Measurements from ENCODE around the gene CYP20A1. TPM values are rescaled to one million over a fixed set of nuclear protein-coding genes. Genes with fewer than 3 reads are reported as not detected.

CYP20A1 gene
- total and polyA plus RNA-seq, 9 of the 15 experiments (the other 6 are each of a cell fraction or from before 2014, with no cell fraction given), result 10.3 to 31.7 (median 12.4) TPM

GRCh38 chr2:203200866-203201265 is 38.0 kb upstream of the CYP20A1 start:
- peaks cover 3% of the 10 kb centered on the region; the same call in 1 of the 3 replicates for H3K36me3 ChIP-seq (ENCODE audit: control insufficient read depth, insufficient read depth, low read length)
- FAIRE-seq (no peak), ATAC-seq (no peak), DNase-seq (ENCODE audit: extremely low read depth in 1 of 4, low spot score in 3 of 4) (no peak)
- no peaks in the 10 kb centered on the region for H3K9me1 ChIP-seq (ENCODE audit: control insufficient read depth, insufficient read depth, low read length)
- H3K4me1 ChIP-seq (replicated peaks in 1 of 2; ENCODE audit: control insufficient read depth in 2 of 2, insufficient read depth in 2 of 2, low read length in 2 of 2), result no peaks in the 10 kb centered on the region
- no peaks in the 10 kb centered on the region for H3K27me3 ChIP-seq (ENCODE audit: control insufficient read depth in 2 of 2, insufficient read depth in 2 of 2, low read length in 2 of 2)
- no peaks in the 10 kb centered on the region for H3K79me2 ChIP-seq (ENCODE audit: control insufficient read depth, insufficient read depth, low read length)
- H3K27ac ChIP-seq (ENCODE audit: extremely low read depth, low read depth, low read length), result no peak overlapping the region
- no peaks in the 10 kb centered on the region for H3K9me3 ChIP-seq (replicated peaks; ENCODE audit: control insufficient read depth, insufficient read depth, low read depth, low read length)
- no peak overlapping the region for H3K9ac ChIP-seq (ENCODE audit: insufficient read depth in 1 of 2, low read depth in 2 of 2, low read length in 2 of 2)
- no peak overlapping the region for H3K4me2 ChIP-seq (ENCODE audit: insufficient read depth, low read length)
- intact Hi-C loops (cut with micrococcal nuclease), result no loop called here
- ChIA-PET POLR2A (interaction anchor here (0.7 kb wide), 1 partner anchor 58 kb away, joined by 3 read pairs; no protein-coding TSS in a partner anchor), CTCF (ENCODE audit: low intra/inter-chr PET ratio) (no interaction called here)
- H2AFZ ChIP-seq (ENCODE audit: low read depth, low read length), result no peak overlapping the region
- no peak for TF ChIP-seq NFE2 (IDR thresholded peaks at IDR 0.05; ENCODE audit: low read depth)
- no peak for TF ChIP-seq KLF1 (tag; IDR thresholded peaks at IDR 0.05)
- TF ChIP-seq L3MBTL2 (IDR thresholded peaks at IDR 0.05), result no peak
- TF ChIP-seq IRF1 (CRISPR knock-in tag; IDR thresholded peaks at IDR 0.05; ENCODE audit: borderline replicate concordance), result no peak
- H3K4me3 ChIP-seq, result no peak overlapping the region
- H4K20me1 ChIP-seq (replicated peaks; ENCODE audit: control insufficient read depth, insufficient read depth, low read length), result no peaks in the 10 kb centered on the region
- in situ Hi-C loops (cut with MboI), result no loop called here
- BruUV-seq (replicated peaks), result no TSS peak

- Histone ChIP-seq H3K36me3 (ENCODE audit: control insufficient read depth, insufficient read depth, low read length) (peaks cover 3% of the 10 kb centered on the region; the same call in 1 of the 3 replicates), H3K4me3 (no peak overlapping the region), H3K4me1 (replicated peaks in 1 of 2; ENCODE audit: control insufficient read depth in 2 of 2, insufficient read depth in 2 of 2, low read length in 2 of 2) (no peaks in the 10 kb centered on the region), H3K27me3 (ENCODE audit: control insufficient read depth in 2 of 2, insufficient read depth in 2 of 2, low read length in 2 of 2) (no peaks in the 10 kb centered on the region), H3K9me3 (replicated peaks; ENCODE audit: control insufficient read depth, insufficient read depth, low read depth, low read length) (no peaks in the 10 kb centered on the region), H4K20me1 (replicated peaks; ENCODE audit: control insufficient read depth, insufficient read depth, low read length) (no peaks in the 10 kb centered on the region), H3K9me1 (ENCODE audit: control insufficient read depth, insufficient read depth, low read length) (no peaks in the 10 kb centered on the region), H2AFZ (ENCODE audit: low read depth, low read length) (no peak overlapping the region), H3K79me2 (ENCODE audit: control insufficient read depth, insufficient read depth, low read length) (no peaks in the 10 kb centered on the region), H3K4me2 (ENCODE audit: insufficient read depth, low read length) (no peak overlapping the region), H3K27ac (ENCODE audit: extremely low read depth, low read depth, low read length) (no peak overlapping the region), H3K9ac (ENCODE audit: insufficient read depth in 1 of 2, low read depth in 2 of 2, low read length in 2 of 2) (no peak overlapping the region)
- ATAC-seq (no peak), FAIRE-seq (no peak), DNase-seq (ENCODE audit: extremely low read depth in 1 of 4, low spot score in 3 of 4) (no peak)
- ChIA-PET POLR2A (no interaction called here), CTCF (ENCODE audit: low intra/inter-chr PET ratio) (no interaction called here)
- 66% methylated on average over 5 of the region's 5 CpGs for whole genome bisulfite sequencing (ENCODE audit: insufficient coverage, low coverage, missing lambda C conversion rate)
- in situ Hi-C loops (cut with MboI) (no loop called here), intact Hi-C loops (cut with micrococcal nuclease) (no loop called here)
- no TSS peak for BruUV-seq (replicated peaks)
- TF ChIP-seq NFXL1 (CRISPR knock-in tag; IDR thresholded peaks at IDR 0.05) (no peak), CREBBP (IDR thresholded peaks at IDR 0.05; ENCODE audit: low read depth, low read length) (no peak), ZFP1 (CRISPR knock-in tag; IDR thresholded peaks at IDR 0.05) (no peak), ZNF197 (CRISPR knock-in tag; IDR thresholded peaks at IDR 0.05; ENCODE audit: low read depth) (no peak), TEAD2 (tag; IDR thresholded peaks at IDR 0.05) (no peak), HDGF (IDR thresholded peaks at IDR 0.05) (no peak)
- TF ChIP-seq, protein P1, sequence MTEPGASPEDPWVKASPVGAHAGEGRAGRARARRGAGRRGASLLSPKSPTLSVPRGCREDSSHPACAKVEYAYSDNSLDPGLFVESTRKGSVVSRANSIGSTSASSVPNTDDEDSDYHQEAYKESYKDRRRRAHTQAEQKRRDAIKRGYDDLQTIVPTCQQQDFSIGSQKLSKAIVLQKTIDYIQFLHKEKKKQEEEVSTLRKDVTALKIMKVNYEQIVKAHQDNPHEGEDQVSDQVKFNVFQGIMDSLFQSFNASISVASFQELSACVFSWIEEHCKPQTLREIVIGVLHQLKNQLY (CRISPR knock-in tag; conservative IDR thresholded peaks at IDR 0.05), result no peak
- TF ChIP-seq, protein P2, sequence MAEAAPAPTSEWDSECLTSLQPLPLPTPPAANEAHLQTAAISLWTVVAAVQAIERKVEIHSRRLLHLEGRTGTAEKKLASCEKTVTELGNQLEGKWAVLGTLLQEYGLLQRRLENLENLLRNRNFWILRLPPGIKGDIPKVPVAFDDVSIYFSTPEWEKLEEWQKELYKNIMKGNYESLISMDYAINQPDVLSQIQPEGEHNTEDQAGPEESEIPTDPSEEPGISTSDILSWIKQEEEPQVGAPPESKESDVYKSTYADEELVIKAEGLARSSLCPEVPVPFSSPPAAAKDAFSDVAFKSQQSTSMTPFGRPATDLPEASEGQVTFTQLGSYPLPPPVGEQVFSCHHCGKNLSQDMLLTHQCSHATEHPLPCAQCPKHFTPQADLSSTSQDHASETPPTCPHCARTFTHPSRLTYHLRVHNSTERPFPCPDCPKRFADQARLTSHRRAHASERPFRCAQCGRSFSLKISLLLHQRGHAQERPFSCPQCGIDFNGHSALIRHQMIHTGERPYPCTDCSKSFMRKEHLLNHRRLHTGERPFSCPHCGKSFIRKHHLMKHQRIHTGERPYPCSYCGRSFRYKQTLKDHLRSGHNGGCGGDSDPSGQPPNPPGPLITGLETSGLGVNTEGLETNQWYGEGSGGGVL (CRISPR knock-in tag; IDR thresholded peaks at IDR 0.05), result no peak
Observed at GRCh38 chr2:203201426-203201825, 37.4 kb upstream of the CYP20A1 start.

Data from K562 (cell line).